HFF-Myc (cell line): ENCODE measurements around the gene FAM83B.
A peak's percentile ranks its signal among the peaks of the same experiment; 100 is the strongest.

Experiments used
- DNase-seq: peaks from one replicate; pipeline ENCODE4 v3.0.0-alpha.2; 2011; ENCODE audit warnings: low read depth; ENCODE audit errors: extremely low read depth
- H3K4me3 ChIP-seq: replicated peaks from 2 replicates; pipeline ENCODE4 v1.5.1; 2011; ENCODE audit warnings: low read depth, mild to moderate bottlenecking, control low read depth, low read length
- CTCF ChIP-seq: IDR thresholded peaks from 2 replicates; pipeline ENCODE4 v1.5.1; 2012; ENCODE audit warnings: mild to moderate bottlenecking, low read depth, low read length, control low read depth; ENCODE audit errors: missing control alignments

Gene FAM83B

GRCh38 chr6:54835176-54835575 is 11.4 kb upstream of the FAM83B start:
- no peak for TF ChIP-seq CTCF
- DNase-seq: no peak
- H3K4me3 ChIP-seq: no peak overlapping the region

GRCh38 chr6:54846857-54847674 is 495 bp downstream of the FAM83B start:
- no peak for DNase-seq
- H3K4me3 ChIP-seq: peak overlapping the region; percentile 62
- no peak for TF ChIP-seq CTCF

- H3K4me3 ChIP-seq: no peak overlapping the region
- no peak for TF ChIP-seq CTCF
- DNase-seq: no peak
These were observed 1.4 kb downstream of the FAM83B start for GRCh38 chr6:54847799-54848597.

GRCh38 chr6:54850114-54850513 is 3.5 kb downstream of the FAM83B start:
- TF ChIP-seq CTCF: no peak
- no peak overlapping the region for H3K4me3 ChIP-seq

GRCh38 chr6:54856129-54856528 is 9.6 kb downstream of the FAM83B start:
- DNase-seq: no peak
- no peak overlapping the region for H3K4me3 ChIP-seq
- no peak for TF ChIP-seq CTCF

More at GRCh38 chr6:54850114-54850513, 3.5 kb downstream of the FAM83B start:
- no peak for DNase-seq

- H3K4me3 ChIP-seq: no peak overlapping the region
- DNase-seq: no peak
- TF ChIP-seq CTCF: no peak
These were observed 13.6 kb downstream of the FAM83B start for GRCh38 chr6:54860132-54860531.
